HL-60 (cell line): Measurements from ENCODE around the gene NTN1.

Experiments used
- CTCF ChIP-seq: IDR thresholded peaks from one replicate; pipeline ENCODE4 v1.5.1; 2011; ENCODE audit warnings: low read length, control low read depth, inconsistent platforms; ENCODE audit not compliant: insufficient read depth
- GABPA ChIP-seq: IDR thresholded peaks from 2 replicates; pipeline ENCODE4 v1.6.1; 2012; ENCODE audit warnings: low read depth
- POLR2AphosphoS5 ChIP-seq: IDR thresholded peaks from 2 replicates; pipeline ENCODE4 v1.6.1; 2012; ENCODE audit warnings: low read depth
- REST ChIP-seq: IDR thresholded peaks from 2 replicates; pipeline ENCODE4 v1.6.1; 2012; ENCODE audit warnings: low read depth; ENCODE audit not compliant: insufficient replicate concordance
- SPI1 ChIP-seq: IDR thresholded peaks from 2 replicates; pipeline ENCODE4 v1.6.1; 2012; ENCODE audit warnings: low read depth, mild to moderate bottlenecking, borderline replicate concordance

- TF ChIP-seq CTCF (no peak), REST (no peak), POLR2AphosphoS5 (no peak), SPI1 (no peak), GABPA (no peak)
These were observed 46.1 kb upstream of the NTN1 start for GRCh38 chr17:8975091-8975725.
